ENCODE results near the gene SAC3D1. TPM values are rescaled to one million over a fixed set of nuclear protein-coding genes. Genes with fewer than 3 reads are reported as not detected.

The SAC3D1 gene
- total RNA-seq, 1 donor from 2014 or later: 49.0 TPM

DNA sequence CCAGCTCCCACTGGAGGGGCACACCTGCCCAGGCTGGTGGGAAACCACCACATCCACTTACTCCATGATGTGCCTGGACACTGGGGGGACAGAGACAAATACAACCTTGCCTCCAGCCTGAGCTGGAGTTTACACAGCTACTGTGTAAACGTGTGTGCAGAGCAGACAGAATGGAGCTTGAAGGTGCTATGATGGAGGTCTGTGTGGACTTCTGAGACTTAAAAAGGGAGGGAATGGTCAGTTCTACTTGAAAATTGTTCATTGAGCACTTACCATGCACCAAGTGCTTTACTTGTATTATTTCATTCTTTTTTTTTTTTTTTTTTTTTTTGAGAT is 31.6 kb downstream of the SAC3D1 start:
- no peak overlapping the region for H3K4me3 ChIP-seq (ENCODE audit: low read depth, low read length)
- no peak for DNase-seq (ENCODE audit: low read depth)
- TF ChIP-seq, protein P1, sequence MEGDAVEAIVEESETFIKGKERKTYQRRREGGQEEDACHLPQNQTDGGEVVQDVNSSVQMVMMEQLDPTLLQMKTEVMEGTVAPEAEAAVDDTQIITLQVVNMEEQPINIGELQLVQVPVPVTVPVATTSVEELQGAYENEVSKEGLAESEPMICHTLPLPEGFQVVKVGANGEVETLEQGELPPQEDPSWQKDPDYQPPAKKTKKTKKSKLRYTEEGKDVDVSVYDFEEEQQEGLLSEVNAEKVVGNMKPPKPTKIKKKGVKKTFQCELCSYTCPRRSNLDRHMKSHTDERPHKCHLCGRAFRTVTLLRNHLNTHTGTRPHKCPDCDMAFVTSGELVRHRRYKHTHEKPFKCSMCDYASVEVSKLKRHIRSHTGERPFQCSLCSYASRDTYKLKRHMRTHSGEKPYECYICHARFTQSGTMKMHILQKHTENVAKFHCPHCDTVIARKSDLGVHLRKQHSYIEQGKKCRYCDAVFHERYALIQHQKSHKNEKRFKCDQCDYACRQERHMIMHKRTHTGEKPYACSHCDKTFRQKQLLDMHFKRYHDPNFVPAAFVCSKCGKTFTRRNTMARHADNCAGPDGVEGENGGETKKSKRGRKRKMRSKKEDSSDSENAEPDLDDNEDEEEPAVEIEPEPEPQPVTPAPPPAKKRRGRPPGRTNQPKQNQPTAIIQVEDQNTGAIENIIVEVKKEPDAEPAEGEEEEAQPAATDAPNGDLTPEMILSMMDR (conservative IDR thresholded peaks at IDR 0.05; ENCODE audit: low read depth, low read length): no peak

DNA sequence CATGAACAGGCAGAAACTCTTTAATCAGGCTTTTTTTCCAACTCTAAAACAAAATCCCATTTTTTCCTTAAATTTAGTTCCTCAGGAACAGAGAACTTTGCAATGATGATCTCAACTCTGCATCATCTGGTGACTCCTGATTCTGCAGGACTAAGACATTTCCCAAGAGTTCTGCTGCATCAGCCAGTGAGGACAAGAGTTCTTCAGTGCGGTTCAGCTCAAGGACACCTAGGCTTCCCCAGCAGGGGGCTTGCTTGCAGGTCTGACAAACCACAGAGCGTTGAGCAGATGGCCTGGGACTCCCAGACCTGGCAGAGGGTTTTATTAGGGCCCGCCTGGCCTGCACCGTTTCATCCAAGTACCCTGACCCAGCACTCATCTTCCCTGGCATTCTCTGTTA is 36.4 kb downstream of the SAC3D1 start:
- no peak for DNase-seq (ENCODE audit: low read depth)
- TF ChIP-seq, protein P1 (conservative IDR thresholded peaks at IDR 0.05; ENCODE audit: low read depth, low read length): no peak
- no peak overlapping the region for H3K4me3 ChIP-seq (ENCODE audit: low read depth, low read length)

DNA sequence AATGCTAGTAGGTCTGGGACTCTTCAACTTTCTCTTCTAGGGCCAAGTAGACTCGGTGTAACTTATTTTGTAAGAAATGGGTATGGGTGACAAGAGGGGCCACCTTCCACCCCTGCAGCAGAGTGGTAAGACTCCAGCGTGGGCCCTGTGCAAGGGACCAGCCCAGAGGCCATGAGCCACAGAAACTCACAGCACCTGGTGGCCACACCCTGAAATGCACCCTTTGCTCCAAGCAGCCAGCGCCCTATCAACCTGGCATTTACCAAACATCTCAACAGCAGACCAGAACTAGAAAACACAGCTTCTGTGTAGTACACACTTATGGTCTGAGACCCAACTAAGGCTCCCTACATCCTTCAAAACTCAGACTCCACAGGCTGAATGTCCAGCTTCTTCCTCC is 37.1 kb downstream of the SAC3D1 start:
- H3K4me3 ChIP-seq (ENCODE audit: low read depth, low read length): no peak overlapping the region
- TF ChIP-seq, protein P1 (conservative IDR thresholded peaks at IDR 0.05; ENCODE audit: low read depth, low read length): peak; percentile 70
- no peak for DNase-seq (ENCODE audit: low read depth)

DNA sequence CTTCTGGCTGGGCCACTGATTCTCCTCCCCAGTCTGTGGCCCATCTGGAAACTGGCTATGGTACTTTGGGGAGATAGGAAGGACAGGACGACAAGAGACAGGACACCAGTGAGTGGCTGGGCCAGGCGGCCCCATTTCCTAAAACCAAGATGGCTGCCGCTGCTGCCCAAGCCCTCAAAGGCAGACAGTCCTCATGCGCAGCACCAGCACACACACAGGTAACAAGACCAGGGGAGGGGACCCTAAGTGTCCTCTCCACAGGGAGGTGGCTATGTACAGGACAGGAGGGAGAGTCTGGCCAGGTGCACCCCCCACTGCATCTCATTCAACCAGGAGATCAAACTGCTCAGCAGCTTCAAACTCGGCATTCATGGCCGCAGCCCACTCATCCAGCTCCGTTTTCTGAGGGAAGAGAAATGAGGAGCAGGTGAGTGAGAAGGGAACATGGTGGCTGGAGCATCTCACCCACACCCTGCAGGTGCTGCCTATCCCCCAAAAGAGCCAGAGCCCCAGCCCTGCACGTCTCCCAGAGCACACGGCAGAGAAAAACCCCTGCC is 37.9 kb downstream of the SAC3D1 start:
- H3K4me3 ChIP-seq (ENCODE audit: low read depth, low read length): no peak overlapping the region
- TF ChIP-seq, protein P1 (conservative IDR thresholded peaks at IDR 0.05; ENCODE audit: low read depth, low read length): no peak
- no peak for DNase-seq (ENCODE audit: low read depth)

DNA sequence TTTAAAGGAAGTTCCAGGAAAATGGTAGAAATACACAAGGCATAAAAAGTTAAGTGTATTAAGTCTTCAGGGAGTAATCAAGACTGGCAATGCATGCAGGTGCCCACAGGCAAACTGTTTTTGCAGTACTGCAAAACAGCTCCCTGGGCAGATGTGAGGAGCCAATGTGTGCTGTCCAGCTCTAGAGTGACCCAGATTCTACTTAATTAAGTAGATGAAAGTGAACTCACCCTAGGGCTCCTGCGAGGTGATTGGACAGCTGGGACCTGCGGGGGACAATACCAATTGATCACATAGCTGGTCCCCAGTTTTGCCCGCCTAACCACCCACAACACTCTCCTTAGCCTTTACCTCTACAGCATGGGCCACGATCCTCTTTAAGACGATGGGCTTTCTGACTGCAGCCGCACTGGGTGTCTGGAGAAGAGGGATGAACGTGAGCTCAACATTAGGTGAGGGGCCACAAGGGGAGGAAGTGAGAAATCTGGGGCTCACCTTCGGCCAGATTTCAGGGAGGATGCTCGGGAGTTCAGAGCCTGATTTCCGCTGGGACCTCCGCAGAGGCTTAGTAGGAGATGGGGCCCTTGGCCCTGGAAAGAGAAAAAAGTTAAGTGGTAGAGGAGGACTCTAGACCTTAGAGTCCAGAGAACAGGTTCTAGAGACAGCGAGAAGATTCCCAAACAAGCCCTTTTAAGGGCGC is 42.3 kb downstream of the SAC3D1 start:
- no peak for DNase-seq (ENCODE audit: low read depth)
- TF ChIP-seq, protein P1 (conservative IDR thresholded peaks at IDR 0.05; ENCODE audit: low read depth, low read length): no peak
- H3K4me3 ChIP-seq (ENCODE audit: low read depth, low read length): peak overlapping the region; percentile 81

DNA sequence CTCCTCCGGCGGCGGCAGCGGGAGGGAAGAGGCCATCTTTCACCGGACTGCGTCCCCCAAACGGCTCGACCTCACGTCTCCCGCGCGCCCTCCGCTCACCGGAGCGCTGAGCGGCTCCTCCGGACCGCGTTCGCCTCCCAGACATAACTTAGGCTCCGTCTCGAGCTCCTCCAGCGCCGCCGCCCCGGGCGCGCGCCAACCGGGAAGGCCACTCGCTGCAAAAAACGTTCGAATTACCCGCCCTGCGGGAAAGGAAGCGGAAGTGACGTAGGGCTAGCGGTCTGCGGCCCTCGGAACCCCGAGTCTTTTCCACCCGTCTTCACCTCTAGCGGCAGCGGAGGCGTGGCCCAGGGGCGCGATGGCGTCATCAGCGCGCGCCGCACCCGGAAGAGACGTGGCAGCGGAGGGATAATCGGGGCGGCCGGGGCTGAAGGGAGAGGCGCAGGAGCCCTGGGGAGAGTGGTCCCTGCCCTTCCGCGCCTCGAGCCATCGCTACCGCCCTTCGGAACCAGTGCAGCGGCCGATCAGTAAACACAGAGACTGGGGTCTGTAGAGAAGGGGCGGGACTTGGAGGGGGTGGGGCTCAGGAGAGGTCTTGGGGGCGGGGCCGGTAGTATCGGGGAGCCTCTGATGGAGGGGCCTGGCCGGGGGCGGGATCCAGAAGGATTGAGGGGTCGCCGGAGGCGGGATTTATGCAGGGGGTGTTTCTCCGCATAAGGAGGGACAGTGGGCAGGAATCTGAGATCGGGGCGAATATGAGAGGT is 43.0 kb downstream of the SAC3D1 start, which contains the start of the genes CDCA5 and ZFPL1:
Gene CDCA5, minus strand, starts transcription at position 207 of the 764 bp plus-strand sequence. Its CDS starts 62 bp downstream, at position 145.
Gene ZFPL1, plus strand, starts transcription at position 389 of the 764 bp plus-strand sequence. CDS start 477 bp downstream, outside the sequence.
- TF ChIP-seq, protein P1 (conservative IDR thresholded peaks at IDR 0.05; ENCODE audit: low read depth, low read length): no peak
- DNase-seq (ENCODE audit: low read depth): peak; percentile 54
- peak within 1 kb of the TSS; percentile 81 for H3K4me3 ChIP-seq (ENCODE audit: low read depth, low read length)
